HG03457 (cell line): ENCODE measurements around the gene WNT9A.
"Not testable (repeated sequence)": the region's sequence is repeated elsewhere in the genome, so short reads cannot be mapped to it uniquely, and the experiment has no call there.

Source experiments
- ATAC-seq: cut with Tn5 transposase; IDR thresholded peaks from one replicate; pipeline ENCODE4 v1.9.1; 2021; ENCODE audit warnings: moderate number of reproducible peaks; ENCODE audit not compliant: unreplicated experiment

WNT9A gene

GRCh38 chr1:227889047-227889862 is 58.5 kb downstream of the WNT9A start:
- ATAC-seq = no peak

- ATAC-seq = no peak
These were observed 59.2 kb downstream of the WNT9A start for GRCh38 chr1:227888404-227889046.

GRCh38 chr1:227887697-227888403 is 59.9 kb downstream of the WNT9A start:
- no peak for ATAC-seq

DNA sequence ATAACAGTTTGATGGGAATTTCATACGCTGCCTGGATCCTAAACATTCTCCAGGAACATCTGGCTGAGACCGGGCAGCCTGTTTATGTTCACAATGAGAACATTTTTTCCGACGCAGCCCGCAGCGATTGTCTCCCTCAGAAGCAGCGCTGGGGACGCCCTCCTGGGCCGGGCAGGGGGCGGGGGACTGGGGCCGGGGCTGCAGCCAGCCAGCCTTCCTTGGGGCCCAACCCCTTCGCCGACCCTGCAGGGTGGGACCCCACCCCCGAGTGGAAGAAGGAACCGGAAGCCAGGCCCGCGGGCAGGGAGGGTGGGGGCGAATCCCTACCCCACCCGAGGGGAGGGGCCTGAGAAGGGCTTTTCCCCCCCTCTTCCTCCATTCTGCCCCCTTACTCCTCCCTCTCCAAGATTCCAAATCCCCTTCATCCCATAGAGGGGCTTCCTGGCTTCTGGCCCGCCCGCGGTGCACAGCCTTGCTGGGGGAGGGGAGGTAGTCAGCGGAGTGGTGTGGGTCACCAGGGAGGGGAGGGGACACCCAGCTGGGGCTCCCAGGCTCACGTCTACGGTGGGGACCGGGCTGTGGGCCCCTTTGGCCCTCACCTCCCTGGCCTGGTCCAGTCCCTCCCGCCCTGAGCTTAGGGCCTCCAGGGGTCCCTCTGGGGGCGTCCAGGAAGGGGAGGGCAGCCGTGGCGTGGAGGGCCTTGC is 60.6 kb downstream of the WNT9A start:
- no peak for ATAC-seq

DNA sequence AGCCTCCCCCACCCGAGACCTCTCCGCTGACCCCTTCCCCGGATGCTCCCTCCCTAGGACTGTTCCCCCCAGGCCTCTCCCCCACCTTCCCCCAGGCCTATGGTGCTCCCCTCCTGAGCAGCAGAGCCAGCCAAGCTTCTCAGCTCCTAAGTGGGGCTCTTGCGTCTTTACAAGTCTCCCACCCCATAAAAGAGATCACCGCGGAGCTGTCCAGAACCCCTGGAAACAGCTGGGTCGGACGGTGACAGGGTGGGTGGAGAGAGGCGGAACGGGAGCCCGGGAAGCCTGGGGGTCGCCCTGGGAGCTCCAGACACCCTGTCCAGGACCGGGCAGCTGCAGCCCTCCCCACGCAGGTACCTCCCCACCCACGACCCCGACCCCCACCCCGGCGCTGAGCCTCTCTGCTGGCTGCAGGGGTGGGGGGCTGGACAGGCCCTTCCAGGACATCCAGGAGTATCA is 61.2 kb downstream of the WNT9A start:
- no peak for ATAC-seq

- ATAC-seq = no peak
These were observed 61.9 kb downstream of the WNT9A start for GRCh38 chr1:227885648-227886502.

- no peak for ATAC-seq
These were observed 62.5 kb downstream of the WNT9A start for GRCh38 chr1:227885135-227885647.

DNA sequence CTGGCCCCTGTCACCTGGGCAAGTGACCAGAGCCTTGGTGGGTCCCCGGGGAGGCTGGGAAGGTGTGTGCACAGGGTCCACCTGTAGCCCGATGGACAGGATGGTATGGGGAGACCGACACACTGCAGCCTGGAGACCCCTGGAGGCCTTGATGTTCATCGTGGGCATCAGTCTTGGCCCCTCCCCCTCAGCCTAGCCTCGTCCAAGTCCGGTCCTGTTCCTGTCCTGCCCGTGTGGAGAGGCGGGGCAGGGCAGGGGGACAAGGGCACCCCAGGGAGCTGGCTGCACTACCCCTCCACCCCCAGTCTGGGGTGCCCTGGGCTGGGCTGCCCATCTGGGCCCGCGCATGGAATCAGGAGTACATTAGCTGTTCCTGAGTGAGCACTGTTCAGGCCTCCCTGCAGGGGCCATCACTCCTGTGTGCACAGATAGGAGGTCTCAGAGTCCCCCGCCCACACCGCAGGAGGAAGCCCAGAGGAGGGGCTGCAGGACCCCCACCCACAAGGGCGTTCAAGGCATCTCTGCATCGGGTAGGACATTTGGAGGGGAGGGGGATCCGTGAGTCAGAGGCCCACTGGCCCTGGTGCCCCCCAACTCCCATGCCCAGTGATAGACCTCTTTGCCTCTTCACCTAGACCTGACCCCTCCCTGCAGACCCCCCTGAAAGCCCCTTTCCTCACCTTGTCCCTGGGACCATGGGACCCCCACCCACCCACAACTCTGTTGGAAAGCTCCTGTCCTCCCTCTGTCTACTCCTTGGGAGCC is 63.2 kb downstream of the WNT9A start:
- no peak for ATAC-seq

DNA sequence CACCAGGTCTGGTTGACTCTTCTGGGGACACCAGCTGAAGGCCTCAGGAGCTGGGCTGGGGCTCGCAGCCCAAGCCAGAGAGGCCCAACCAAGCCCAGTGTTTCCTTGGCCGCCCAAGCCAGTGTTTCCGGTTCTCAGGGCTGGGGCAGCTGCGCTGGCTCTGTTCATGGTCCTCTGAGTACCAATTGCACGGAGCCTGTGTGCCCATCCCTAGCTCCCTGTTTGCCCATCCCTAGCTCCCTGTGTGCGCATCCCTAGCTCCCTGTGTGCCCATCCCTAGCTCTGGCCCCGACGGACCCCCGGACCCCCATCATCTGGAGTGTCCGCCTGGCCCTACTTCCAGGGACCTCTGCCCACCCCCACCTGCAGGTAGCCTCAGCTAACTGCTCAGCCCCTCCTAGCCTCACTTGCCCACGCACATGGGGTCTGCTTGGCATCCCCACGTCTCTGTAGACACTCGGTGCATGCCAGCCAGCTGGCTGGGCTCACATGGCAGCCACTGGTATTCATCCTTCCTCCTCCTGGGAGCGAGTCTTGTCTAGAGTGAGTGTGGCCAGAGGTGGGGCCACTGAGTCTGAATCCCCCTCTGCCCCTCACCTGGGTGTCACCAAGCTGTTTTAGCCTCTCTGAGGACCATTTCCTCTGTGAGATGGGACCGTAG is 64.0 kb downstream of the WNT9A start:
- ATAC-seq = no peak

- no peak for ATAC-seq
These were observed 64.6 kb downstream of the WNT9A start for GRCh38 chr1:227883073-227883520.

DNA sequence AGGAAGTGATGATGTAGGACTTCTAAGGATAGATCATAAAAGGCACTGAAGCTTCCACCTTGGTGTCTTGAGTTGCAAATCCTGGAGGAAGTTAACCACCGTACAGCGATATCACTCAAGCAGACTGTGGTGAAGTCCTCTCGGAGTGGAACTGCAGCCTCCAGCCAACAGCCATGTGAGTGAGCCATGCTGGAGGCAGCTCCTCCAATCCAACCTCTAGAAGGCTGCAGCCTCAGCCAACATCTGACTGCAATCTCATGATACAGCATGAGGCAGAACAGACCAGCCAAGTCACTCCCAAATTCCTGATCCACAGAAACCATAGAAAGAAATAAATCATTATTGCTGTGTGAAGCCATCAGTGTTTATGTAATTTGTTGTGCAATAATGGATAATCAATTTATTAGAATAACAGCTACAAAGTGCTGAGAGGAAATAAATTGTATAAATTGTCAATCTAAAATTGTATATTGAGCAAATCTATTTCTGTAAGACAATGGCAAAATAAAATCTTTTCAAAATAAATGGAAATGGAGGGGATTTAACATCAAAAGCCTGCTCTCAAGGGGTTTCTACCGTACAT is 67.3 kb downstream of the WNT9A start:
- no peak for ATAC-seq

- ATAC-seq = not testable (repeated sequence)
These were observed 69.9 kb downstream of the WNT9A start for GRCh38 chr1:227877810-227878209.

- ATAC-seq = not testable (repeated sequence)
These were observed 75.8 kb downstream of the WNT9A start for GRCh38 chr1:227871892-227872291.

GRCh38 chr1:227870366-227870765 is 77.4 kb downstream of the WNT9A start:
- ATAC-seq = no peak

DNA sequence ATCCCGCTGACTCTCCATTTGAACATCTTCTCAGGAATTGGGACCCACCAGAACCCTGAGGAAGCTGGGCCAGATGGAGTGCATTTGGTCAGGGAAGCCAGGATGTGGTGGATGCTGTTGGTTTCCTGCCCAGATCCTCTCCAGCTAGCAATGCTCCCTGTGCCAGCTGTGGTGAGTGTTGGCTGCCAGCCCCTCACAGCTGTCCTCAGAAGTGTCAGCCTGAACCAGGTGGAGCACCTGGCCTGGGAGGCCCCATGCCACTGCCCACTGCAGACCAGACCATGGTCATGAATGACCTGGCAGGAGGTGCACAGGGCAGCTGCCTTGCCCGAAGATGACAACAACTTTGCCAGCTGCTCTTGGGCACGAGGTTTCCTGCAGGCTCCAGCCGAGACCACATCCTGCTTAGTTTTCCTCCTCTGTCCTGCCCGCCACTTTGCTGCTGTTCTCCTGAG is 77.9 kb downstream of the WNT9A start:
- no peak for ATAC-seq

DNA sequence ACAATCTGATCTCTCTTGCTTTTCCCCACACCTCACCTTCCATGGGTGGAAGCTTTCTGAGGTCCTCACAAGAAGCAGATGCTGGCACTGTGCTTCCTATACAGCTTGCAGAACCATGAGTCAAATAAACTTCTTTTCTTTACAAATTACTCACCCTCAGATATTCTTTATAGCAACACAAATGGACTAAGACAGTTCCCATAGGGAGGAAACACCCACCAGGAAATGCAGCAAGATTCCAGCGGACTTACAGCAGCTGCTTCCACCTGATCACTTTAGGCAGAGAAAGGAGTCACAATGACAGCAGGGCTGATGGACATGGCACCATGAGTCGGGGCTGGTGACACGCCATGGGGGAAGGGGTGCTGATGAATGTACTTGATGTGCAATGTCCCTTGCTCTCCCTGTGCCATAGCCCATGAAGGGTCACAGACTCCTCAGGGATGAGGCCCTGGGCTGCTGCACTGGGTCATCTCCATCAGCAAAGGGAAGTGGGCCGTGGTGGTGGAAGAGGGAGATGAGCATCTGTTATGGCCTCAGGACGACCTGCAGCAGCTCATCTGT is 78.4 kb downstream of the WNT9A start:
- ATAC-seq = no peak
